Ishikawa (cell line): ENCODE results near the gene ATP9B.

Experiments
- CEBPB ChIP-seq: IDR thresholded peaks from 2 replicates; pipeline ENCODE4 v1.6.1; 2012
- CREB1 ChIP-seq: IDR thresholded peaks from 2 replicates; pipeline ENCODE4 v1.6.1; 2012; ENCODE audit warnings: low read depth
- EGR1 ChIP-seq: IDR thresholded peaks from 2 replicates; pipeline ENCODE4 v1.6.1; 2012
- EP300 ChIP-seq: IDR thresholded peaks from 2 replicates; pipeline ENCODE4 v1.6.1; 2012; ENCODE audit warnings: borderline replicate concordance
- FOXM1 ChIP-seq: IDR thresholded peaks from 2 replicates; pipeline ENCODE4 v1.6.1; 2012; ENCODE audit warnings: low read depth, borderline replicate concordance
- NFIC ChIP-seq: IDR thresholded peaks from 2 replicates; pipeline ENCODE4 v1.6.1; 2012
- RAD21 ChIP-seq: IDR thresholded peaks from 2 replicates; pipeline ENCODE4 v1.6.1; 2012; ENCODE audit warnings: low read depth
- TAF1 ChIP-seq: IDR thresholded peaks from 2 replicates; pipeline ENCODE4 v1.6.1; 2012; ENCODE audit warnings: low read depth, mild to moderate bottlenecking
- TCF12 ChIP-seq: IDR thresholded peaks from 2 replicates; pipeline ENCODE4 v1.6.1; 2012; ENCODE audit warnings: low read depth
- TEAD4 ChIP-seq: IDR thresholded peaks from 2 replicates; pipeline ENCODE4 v1.6.1; 2012
- YY1 ChIP-seq: IDR thresholded peaks from 2 replicates; pipeline ENCODE4 v1.6.1; 2012; ENCODE audit warnings: low read depth
- ZBTB7A ChIP-seq: IDR thresholded peaks from 2 replicates; pipeline ENCODE4 v1.6.1; 2012; ENCODE audit warnings: low read depth
- TF ChIP-seq, protein P1 (sequence below): IDR thresholded peaks from 2 replicates; pipeline ENCODE4 v1.6.1; 2012
- TF ChIP-seq, protein P2 (sequence below): IDR thresholded peaks from 2 replicates; pipeline ENCODE4 v1.6.1; 2012
- TF ChIP-seq, protein P3 (sequence below): IDR thresholded peaks from 2 replicates; pipeline ENCODE4 v1.6.1; 2012; ENCODE audit warnings: low read depth, mild to moderate bottlenecking

Gene ATP9B

DNA sequence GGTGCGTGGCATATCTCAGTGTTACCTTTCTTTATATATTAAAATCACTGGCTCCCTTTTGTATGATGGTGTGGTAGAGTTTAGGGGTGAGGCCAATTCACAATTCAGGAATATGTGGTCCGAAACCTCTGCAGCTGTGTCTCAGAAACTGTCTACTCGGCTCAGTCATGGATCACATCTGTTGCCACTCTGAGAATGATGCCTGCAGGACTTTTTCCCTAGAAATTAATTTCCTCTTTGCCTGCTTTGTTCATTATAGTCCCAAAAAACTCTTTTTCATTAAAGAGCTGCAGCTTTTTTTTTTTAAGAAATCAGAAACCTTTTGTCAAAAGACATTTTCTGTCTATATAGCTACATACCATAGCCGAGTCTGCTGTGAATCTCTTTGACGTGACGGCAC is 221.7 kb downstream of the ATP9B start:
- no peak for TF ChIP-seq ZBTB7A
- TF ChIP-seq FOXM1 = no peak
- no peak for TF ChIP-seq EGR1
- no peak for TF ChIP-seq CREB1
- TF ChIP-seq, protein P1, sequence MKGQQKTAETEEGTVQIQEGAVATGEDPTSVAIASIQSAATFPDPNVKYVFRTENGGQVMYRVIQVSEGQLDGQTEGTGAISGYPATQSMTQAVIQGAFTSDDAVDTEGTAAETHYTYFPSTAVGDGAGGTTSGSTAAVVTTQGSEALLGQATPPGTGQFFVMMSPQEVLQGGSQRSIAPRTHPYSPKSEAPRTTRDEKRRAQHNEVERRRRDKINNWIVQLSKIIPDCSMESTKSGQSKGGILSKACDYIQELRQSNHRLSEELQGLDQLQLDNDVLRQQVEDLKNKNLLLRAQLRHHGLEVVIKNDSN = no peak
- no peak for TF ChIP-seq NFIC
- no peak for TF ChIP-seq TEAD4
- TF ChIP-seq, protein P2, sequence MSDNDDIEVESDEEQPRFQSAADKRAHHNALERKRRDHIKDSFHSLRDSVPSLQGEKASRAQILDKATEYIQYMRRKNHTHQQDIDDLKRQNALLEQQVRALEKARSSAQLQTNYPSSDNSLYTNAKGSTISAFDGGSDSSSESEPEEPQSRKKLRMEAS = no peak
- TF ChIP-seq TAF1 = no peak
- TF ChIP-seq CEBPB = no peak
- TF ChIP-seq YY1 = no peak
- TF ChIP-seq TCF12 = no peak
- TF ChIP-seq EP300 = no peak
- no peak for TF ChIP-seq RAD21
- TF ChIP-seq, protein P3, sequence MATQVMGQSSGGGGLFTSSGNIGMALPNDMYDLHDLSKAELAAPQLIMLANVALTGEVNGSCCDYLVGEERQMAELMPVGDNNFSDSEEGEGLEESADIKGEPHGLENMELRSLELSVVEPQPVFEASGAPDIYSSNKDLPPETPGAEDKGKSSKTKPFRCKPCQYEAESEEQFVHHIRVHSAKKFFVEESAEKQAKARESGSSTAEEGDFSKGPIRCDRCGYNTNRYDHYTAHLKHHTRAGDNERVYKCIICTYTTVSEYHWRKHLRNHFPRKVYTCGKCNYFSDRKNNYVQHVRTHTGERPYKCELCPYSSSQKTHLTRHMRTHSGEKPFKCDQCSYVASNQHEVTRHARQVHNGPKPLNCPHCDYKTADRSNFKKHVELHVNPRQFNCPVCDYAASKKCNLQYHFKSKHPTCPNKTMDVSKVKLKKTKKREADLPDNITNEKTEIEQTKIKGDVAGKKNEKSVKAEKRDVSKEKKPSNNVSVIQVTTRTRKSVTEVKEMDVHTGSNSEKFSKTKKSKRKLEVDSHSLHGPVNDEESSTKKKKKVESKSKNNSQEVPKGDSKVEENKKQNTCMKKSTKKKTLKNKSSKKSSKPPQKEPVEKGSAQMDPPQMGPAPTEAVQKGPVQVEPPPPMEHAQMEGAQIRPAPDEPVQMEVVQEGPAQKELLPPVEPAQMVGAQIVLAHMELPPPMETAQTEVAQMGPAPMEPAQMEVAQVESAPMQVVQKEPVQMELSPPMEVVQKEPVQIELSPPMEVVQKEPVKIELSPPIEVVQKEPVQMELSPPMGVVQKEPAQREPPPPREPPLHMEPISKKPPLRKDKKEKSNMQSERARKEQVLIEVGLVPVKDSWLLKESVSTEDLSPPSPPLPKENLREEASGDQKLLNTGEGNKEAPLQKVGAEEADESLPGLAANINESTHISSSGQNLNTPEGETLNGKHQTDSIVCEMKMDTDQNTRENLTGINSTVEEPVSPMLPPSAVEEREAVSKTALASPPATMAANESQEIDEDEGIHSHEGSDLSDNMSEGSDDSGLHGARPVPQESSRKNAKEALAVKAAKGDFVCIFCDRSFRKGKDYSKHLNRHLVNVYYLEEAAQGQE = no peak

DNA sequence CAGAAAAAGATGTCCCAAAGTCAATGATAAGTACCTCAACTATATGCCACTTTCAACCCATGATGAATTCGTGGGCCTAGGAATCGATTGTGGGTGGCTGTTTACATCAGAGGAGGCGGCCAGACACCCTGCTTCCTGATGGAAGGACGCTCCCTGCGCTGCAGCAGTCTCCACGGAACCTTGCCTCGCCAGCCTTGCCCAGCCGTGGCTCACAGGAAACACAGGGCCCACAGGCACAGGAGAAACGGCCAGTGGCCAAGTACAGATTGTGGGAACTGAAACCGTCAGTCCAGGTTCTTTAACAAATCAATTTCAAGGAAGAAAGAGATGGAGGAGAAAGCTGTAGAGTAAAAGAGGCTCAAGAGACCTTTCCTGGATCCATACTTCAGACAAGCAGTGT is 225.0 kb downstream of the ATP9B start:
- no peak for TF ChIP-seq RAD21
- TF ChIP-seq, protein P1 = no peak
- no peak for TF ChIP-seq TCF12
- TF ChIP-seq, protein P3 = no peak
- TF ChIP-seq CREB1 = no peak
- TF ChIP-seq EP300 = no peak
- TF ChIP-seq TEAD4 = no peak
- no peak for TF ChIP-seq EGR1

DNA sequence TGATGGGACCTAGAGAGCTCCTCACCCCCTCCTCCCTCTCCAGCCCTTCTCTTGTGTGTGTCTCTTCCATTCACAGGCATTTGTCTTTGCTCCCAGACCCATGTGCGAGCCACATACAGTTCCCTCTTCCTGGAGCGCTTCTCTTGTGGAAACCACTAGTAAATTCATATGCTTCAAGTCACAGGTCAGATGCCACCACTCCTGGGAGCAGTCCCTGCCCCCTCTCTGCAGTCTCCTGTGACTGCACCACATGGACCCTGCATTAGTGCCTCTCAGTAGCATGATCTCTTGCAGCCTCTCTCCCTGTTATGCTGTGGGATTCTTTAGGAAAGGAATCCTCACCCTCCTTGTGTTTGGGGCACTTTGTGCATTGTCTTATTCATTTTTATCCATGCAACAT is 230.1 kb downstream of the ATP9B start:
- TF ChIP-seq, protein P2 = no peak
- no peak for TF ChIP-seq TCF12
- no peak for TF ChIP-seq YY1
- no peak for TF ChIP-seq TEAD4
- TF ChIP-seq CEBPB = no peak
- TF ChIP-seq NFIC = no peak
- no peak for TF ChIP-seq EP300
- TF ChIP-seq, protein P1 = no peak
- TF ChIP-seq TAF1 = no peak
- no peak for TF ChIP-seq ZBTB7A
- no peak for TF ChIP-seq RAD21
- no peak for TF ChIP-seq FOXM1
- TF ChIP-seq EGR1 = no peak
- TF ChIP-seq, protein P3 = no peak
- no peak for TF ChIP-seq CREB1

DNA sequence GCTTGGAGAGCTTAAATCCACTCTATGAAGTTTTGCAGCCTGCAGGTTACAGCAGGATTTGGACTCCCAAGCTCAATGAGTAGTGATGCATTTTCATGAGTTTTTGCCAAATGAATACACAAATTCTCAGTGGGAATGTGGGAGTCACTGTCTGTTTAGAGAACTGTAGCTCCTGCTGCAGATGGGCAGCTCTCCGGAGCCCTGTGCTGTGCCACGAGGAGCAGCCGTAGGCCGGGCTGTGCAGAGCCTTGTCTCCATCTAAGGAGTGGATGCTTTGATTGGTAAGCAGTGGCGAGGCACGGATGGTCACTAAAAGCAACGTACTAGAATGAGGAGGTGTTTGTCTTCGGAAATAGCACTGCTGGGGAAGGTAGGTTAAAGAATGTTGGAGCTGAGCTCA is 230.5 kb downstream of the ATP9B start:
- TF ChIP-seq, protein P2 = no peak
- TF ChIP-seq FOXM1 (no peak), YY1 (no peak), TEAD4 (no peak), ZBTB7A (no peak), NFIC (no peak), CREB1 (no peak), CEBPB (no peak), EP300 (no peak), EGR1 (no peak), RAD21 (no peak), TCF12 (no peak), TAF1 (no peak)
- TF ChIP-seq, protein P1 = no peak
- TF ChIP-seq, protein P3 = no peak
